RPMI8226 (cell line): ENCODE results near the gene MARVELD2.
"Not testable (repeated sequence)": the region's sequence is repeated elsewhere in the genome, so short reads cannot be mapped to it uniquely, and the experiment has no call there.

ENCODE experiments used
- DNase-seq: peaks from one replicate; pipeline ENCODE4 v3.0.0-alpha.2; 2015

Gene MARVELD2

GRCh38 chr5:69450527-69450926 is 35.6 kb downstream of the MARVELD2 start:
- DNase-seq: not testable (repeated sequence)

- no peak for DNase-seq
These were observed 37.2 kb downstream of the MARVELD2 start for GRCh38 chr5:69451941-69452647.

- not testable (repeated sequence) for DNase-seq
These were observed 38.6 kb downstream of the MARVELD2 start for GRCh38 chr5:69453487-69453886.

GRCh38 chr5:69454460-69455249 is 39.7 kb downstream of the MARVELD2 start:
- DNase-seq: no peak

GRCh38 chr5:69455428-69455988 is 40.6 kb downstream of the MARVELD2 start:
- DNase-seq: not testable (repeated sequence)

GRCh38 chr5:69462170-69462569 is 47.3 kb downstream of the MARVELD2 start:
- no peak for DNase-seq

- not testable (repeated sequence) for DNase-seq
These were observed 51.5 kb downstream of the MARVELD2 start for GRCh38 chr5:69466375-69466774.

GRCh38 chr5:69467442-69468225 is 52.7 kb downstream of the MARVELD2 start:
- DNase-seq: peak; percentile 6

- no peak for DNase-seq
These were observed 53.7 kb downstream of the MARVELD2 start for GRCh38 chr5:69468631-69469030.

- not testable (repeated sequence) for DNase-seq
These were observed 56.6 kb downstream of the MARVELD2 start for GRCh38 chr5:69471516-69471915.

- DNase-seq: not testable (repeated sequence)
These were observed 57.7 kb downstream of the MARVELD2 start for GRCh38 chr5:69472535-69473143.

GRCh38 chr5:69477170-69477569 is 62.3 kb downstream of the MARVELD2 start:
- no peak for DNase-seq

GRCh38 chr5:69478296-69478695 is 63.4 kb downstream of the MARVELD2 start:
- DNase-seq: not testable (repeated sequence)

GRCh38 chr5:69484891-69485290 is 70.0 kb downstream of the MARVELD2 start:
- DNase-seq: no peak

GRCh38 chr5:69485471-69485870 is 70.6 kb downstream of the MARVELD2 start:
- DNase-seq: no peak

- no peak for DNase-seq
These were observed 74.3 kb downstream of the MARVELD2 start for GRCh38 chr5:69489246-69489645.

GRCh38 chr5:69491027-69491426 is 76.1 kb downstream of the MARVELD2 start:
- no peak for DNase-seq

- no peak for DNase-seq
These were observed 77.0 kb downstream of the MARVELD2 start for GRCh38 chr5:69491838-69492390.

GRCh38 chr5:69492391-69492922 is 77.5 kb downstream of the MARVELD2 start, which contains the start of gene OCLN:
Gene OCLN, plus strand, starts transcription at chr5:69492790. Its CDS starts 11,455 bp downstream, at chr5:69504245.
- peak; percentile 83 for DNase-seq

- DNase-seq: peak; percentile 60
These were observed 78.0 kb downstream of the MARVELD2 start for GRCh38 chr5:69492923-69493395.

- DNase-seq: peak; percentile 45
These were observed 78.6 kb downstream of the MARVELD2 start for GRCh38 chr5:69493396-69494133.
